GM18868 (cell line): ENCODE measurements around the gene WRAP73.

Source experiments
- ATAC-seq: cut with Tn5 transposase; IDR thresholded peaks from one replicate; pipeline ENCODE4 v1.9.1; 2021; ENCODE audit warnings: mild to moderate bottlenecking, moderate library complexity; ENCODE audit not compliant: unreplicated experiment

Gene WRAP73

DNA sequence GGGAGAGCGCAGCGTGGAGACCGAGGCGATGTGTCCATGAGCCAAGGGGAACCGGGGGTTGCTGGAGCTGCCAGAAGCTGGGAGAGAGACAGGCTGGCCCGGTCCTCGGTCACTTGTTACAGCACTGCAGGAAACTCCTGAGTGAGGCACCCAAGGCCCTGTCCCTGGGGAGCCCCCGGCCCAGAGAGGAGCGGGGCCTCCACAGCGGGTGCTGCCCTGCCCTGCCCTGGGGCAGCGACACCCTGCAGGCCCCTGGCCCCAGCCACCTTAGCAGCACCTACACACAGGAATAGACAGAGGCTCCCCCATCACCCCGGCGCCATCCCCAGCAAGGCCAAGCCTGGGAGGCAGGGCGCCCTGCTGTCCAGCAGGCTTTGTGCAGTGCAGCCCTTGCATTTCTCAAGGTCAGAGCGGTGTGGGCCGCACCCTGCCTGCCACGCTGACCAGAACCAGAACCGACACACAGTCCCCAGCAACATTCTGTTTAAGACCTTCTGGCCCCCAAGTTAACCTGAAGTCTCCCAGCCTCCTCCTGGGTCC is 32.0 kb downstream of the WRAP73 start:
- no peak for ATAC-seq

DNA sequence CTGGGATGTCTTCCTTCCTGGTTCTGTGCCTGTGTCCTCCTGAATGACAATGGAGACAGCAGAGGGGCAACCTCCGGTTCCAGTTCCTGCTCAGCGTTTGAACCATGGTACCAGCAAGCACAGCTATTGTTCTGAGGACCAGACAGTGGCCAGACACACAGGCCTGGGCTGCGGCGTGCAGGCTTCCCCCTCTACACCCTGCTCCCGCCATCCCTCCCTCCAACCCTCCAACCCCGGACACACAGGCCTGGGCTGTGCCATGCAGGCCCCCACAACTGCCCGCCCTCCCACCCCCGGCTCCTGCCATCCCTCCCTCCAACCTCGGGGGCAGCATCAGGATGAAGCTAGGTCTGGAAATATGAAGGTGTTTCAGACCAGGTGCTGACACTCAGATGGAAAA is 33.0 kb downstream of the WRAP73 start:
- ATAC-seq, result no peak

DNA sequence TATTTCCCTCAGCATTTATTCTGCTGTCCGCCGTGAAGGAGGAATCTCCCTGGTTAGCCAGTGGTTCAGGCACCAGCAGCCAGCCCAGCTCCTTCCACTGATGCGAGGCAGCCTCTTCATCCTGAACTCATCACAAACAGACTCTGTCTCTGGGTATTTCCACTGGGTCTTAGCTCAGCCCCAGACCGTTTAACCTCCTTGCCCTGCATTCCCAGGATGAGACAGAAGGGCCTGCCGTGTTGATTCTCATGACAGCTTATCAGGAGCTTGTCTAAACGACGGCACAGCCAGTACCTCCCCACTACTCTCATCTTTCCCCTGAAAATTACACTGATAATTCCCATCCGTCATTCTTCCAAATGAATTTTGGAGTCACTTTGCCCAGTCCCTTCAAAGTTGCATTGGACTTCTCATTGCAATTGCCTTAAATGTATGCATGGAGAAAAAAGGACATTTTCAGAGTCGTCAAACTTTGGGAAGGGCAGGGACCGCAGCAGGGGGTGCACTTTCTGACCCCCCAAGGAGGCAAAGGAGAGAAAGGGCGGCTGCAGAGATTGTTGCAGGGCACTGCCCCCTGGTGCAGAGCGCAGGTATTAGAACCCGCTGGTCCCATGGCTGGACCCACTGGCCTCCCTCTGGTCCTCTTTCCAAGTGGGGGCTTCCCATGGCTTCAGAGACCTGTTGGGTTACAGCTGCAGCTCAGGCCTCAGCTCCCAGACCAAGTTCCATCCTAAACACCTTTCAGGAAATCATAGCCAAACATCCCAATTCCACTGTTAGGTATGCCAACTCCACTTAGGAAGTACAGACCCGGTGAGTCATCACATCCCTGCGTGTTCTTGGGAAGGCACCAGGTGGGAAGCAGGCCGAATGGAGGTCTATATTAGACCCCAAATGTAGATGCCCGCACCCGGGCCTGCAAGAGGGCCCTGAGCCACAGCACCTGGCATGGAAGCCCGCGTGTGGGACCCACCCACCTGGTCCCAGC is 34.9 kb downstream of the WRAP73 start:
- ATAC-seq, result no peak

DNA sequence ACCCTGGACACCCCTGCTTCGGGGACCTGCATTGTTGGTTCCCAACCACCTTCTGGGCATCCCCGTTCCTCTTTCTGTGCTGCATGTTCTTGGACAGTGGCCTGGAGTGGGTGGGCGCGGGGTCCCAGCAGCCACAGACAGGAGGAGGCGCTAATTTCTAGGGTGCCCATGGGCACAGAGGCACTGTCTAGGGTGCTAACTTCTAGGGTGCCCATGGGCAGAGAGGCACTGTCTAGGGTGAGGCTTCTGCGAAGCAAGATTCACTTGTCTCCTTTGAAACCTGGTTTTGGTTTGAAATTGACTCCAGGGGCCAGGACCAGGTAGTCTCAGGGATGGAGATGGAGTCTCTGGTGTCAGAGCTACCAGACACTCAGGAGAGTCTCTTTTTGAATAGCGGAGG is 37.8 kb downstream of the WRAP73 start:
- ATAC-seq, result no peak

DNA sequence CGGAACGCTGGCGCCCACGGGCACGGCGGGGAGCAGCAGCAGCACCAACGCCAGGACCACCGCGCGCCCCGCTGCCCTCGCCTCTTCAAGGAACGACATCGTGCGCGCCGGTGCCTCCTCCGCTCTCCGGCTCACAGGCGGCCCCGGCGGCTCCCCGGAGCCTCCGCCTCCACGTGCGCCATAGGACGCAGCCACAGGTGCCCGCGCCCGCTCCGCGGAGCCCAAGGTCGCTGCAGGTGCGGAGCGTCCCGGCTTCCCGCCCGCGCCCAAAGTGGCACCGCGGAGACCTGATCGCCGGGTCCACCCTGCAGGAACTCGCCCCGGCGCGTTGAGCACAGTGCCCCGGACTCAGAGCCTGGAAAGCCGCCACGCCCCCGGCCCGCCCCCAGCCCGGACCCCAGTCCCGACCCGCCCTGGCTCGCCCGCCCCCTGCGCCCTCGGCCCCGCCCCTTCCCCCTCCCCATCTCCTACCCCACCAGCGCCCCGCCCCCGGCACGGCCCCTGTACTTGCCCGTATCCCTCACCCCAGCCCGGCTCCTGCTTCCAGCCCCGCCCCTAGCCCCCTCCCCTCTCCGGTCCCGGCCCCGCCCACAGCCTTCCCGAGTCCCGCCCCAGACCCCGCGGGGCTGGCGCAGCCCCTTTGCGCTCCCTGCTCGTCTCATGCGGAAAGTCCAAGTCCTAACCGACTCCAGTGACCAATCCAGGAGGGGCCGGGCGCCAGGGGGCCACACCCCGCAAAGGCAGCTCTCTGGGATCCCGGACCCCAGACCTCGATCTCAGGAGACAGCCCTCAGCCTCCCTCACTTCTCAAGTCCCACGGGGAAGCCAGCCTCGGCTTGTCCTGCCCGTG is 38.5 kb downstream of the WRAP73 start, which contains the start of gene MEGF6:
MEGF6 (minus strand) TSS at position 339 of the 850 bp plus-strand sequence; CDS start at position 99, 240 bp downstream.
- ATAC-seq, result no peak

DNA sequence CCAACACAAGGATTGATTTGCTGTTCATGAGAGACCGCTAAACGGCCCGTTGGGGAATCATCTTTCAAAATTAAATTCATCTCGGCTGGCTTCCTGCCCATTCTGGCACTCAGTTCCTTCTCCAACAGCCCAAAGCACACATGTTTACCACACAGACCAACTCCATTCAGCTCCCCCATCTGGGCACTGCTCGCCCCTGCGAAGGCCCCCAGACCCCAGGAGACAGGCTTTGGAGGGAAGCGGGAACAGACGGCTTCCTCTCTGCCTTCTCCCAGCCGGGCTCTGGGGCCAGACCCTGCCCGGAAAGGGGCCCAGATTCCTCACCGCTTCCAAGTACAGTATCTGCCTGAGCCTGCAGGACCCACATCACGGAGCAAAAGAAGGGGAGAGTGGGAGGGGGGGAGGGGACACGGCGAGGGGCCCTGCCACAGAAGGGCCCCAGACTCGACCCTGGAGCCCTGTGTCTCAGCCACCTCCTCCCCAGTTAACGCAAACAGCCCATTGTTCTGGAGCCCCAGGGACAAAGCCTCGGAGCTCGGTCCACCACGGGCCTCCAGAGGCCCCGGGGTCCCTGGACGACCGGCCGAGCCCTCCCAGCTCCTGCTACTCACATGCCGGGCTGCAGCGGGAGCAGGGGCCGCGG is 39.3 kb downstream of the WRAP73 start:
- ATAC-seq, result no peak

DNA sequence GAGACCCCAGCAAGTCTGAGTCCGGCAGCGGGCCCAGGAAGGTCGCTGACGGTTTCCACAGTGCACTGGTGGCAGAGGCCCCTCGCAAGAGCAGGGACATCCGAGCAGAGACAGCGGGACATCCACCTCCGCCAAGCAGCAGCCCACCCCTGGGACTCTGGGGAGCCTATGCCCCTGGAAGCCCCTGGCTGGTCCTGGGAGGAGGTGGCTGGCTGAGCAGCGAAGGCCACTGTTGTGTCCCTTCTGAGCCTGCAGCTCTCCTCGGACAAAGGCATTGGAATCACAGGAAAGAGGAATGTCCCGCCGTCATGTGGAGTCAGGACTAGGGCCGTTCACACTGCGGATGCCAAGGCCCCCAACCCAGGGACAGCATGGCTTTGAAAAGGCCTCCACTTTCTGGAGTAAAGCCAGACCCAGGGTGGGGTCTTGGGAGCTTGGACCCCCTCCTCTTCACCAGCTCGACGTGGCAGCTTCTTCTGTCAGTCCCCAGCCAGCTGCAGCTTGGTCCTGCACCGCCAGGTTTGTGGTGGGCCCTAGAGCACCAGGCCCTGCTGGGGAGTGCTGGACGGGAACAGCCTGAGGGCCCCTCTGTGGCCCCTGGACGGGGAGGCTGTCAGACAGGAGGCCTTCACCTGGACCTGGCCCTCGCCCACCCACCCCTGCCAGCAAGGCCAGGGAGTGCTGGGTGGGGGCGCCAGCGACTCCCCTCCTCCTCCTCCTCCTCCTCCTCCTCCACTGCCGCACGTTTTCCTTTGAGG is 40.0 kb downstream of the WRAP73 start:
- ATAC-seq, result no peak

DNA sequence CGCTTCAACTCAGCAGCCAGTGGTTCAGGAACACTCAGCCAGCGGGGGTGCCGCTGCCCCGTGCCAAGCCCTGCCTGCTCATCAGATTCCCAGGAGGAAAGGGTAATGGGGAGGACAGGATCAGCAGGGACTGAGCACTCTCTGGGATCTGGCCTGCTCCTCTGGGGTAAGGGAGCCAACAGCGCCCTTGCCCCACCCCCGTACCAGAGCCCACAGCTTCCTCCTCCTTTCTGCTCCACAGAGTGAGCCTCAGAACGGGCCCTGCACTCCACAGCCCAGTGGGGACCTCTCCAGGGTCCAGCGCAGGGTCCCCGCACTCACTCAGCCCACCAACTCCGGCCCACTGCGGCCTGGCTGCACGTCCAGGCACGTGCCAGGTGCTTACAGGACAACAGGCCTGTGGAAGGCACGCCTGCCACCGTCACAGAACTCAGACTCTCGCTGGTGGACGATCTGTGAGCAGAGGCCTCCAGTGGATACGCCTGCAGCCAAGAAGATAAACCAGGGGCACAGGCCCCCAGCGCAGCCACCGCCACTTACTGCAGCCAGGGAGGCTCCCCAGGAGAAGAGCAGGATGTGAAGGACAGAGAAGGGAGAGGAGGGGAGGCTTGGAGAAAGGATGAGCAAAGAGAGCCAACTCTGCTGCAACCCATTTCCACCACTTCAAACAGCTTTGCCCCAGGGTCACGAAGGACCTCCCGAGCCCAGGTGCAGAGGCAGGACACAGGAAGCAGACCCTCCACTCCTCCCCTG is 40.7 kb downstream of the WRAP73 start:
- ATAC-seq, result no peak

DNA sequence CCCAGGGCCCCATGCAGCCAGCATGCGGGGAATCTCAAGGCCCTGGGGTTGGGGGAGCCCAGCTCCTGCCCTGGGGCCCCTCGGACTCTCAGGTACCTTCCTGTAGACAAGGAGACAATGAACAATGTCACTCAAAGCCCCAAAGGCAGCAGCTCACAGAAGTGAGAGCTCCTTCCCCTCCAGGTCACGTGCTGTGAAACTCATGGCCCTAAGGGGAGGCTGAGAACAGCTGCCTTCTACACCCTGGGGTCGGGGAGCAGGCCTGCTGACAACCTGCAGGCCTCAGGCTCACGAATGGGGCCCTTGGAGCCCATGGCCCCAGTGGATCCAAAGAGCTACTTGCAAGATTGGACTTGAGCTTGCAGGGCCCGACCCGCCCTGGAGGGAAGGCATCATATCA is 41.7 kb downstream of the WRAP73 start:
- no peak for ATAC-seq

DNA sequence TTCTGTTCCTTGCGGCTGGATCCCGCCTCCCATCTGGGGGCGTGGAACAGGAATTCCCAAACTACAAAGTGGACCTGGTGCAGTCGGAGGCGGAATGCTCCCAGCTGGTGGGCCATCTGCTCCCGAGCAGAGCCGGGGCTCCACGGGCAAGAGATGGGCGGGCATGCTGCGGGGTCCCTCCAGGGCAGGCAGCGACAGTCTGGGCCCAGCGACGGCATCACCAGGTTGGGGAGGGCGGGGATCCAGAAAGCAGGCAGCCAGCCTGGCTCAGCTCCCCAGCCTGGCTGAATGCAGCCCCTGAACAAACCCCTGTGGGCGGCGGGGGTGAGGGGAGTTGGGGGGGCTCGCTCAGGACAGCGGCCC is 42.2 kb downstream of the WRAP73 start:
- no peak for ATAC-seq

DNA sequence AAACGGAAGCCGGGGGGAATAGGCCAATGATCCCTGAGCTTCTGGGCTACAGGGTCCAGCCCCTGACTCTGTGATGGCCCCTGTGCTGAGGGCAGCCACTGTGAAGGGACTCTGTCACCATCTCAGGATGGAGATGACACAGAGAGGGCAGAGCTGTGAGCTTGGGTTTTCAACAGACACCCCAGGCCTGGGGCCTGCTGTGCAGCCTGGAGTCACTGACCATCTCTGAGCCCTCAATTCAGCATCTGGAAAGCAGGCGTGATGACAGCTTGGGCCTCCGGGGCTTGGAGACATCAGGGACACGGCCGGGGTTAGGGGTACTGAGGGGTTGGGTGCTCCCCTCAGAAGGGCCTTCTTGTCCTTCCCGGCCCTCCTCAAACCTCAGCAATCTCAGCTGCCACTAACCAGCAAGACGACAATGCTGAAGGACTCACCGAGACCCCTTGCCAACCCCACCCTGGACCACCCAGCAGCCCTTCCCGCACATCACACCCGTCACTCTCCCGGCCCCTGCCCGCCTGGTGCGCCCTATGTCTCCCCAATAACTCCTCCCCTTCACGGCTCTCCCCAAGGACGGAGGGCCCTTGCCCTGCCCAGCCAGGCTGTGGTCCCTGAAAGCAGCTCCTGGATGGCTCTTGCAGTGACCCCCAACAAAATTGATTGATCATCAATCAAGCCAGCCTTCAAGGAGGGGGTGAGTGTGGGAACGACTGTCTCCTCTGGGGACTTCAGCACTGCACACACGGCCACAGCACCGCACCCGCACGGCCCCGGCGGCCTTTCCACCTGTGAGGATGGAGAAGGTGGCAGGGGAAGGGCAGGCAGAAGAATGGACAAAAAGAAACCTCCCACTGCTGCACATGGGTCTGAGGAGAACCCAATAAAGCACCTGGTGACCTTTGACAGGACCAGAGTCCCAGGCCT is 42.9 kb downstream of the WRAP73 start:
- ATAC-seq, result no peak

DNA sequence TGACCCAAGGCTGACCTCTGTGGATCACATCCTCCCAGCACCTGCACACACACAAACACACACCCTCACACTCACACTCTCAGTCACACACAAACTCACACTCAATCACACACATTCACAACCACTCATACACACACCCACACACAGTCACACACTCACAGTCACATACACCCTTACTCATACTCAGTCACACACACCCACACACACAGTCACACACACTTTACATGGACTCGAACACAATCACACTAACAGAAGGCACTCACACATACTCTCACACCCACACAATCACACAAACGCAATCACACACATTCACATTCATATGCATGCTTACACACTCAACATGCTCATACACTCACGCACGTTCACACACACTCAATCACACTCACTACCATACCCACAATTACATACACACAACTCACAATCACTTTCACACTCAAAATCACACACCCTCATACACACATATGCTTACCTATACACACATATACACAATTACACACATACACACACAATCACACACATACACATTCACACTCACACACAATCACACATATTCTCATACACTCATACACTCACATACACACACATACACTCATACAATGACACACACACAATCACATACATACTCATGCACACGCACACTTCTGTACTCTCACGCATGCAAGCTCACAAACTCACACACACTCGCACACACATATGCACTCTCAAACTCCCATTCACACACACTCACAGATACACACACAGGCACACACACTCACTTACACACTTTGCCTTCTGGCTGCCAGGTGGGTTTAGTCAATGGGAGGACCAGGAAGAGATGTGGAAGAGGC is 44.7 kb downstream of the WRAP73 start:
- ATAC-seq, result no peak

DNA sequence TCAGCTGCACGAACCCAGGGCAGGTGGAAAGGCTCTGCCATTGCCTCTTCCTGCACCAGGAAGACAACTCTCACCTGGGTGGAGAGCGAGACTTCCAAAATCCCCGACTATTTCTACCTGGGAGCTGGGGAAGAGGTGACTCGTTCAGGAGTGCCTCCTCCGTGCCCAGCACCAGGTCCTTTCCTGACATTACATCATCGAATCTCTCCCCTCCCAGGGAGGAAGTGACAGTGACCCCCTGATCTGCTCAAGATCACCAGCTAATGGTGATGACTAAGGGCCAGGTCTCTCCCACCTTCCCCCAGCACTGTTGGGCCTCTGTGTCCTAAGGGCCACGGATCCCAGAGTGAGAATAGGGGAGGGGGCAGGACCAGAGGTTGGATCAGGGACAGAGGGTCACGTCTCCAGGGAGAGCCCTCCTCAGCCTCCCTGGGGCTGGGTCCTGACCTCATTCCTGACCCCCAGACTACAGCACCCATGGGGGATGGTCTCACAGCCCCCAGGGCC is 45.4 kb downstream of the WRAP73 start:
- ATAC-seq, result no peak

DNA sequence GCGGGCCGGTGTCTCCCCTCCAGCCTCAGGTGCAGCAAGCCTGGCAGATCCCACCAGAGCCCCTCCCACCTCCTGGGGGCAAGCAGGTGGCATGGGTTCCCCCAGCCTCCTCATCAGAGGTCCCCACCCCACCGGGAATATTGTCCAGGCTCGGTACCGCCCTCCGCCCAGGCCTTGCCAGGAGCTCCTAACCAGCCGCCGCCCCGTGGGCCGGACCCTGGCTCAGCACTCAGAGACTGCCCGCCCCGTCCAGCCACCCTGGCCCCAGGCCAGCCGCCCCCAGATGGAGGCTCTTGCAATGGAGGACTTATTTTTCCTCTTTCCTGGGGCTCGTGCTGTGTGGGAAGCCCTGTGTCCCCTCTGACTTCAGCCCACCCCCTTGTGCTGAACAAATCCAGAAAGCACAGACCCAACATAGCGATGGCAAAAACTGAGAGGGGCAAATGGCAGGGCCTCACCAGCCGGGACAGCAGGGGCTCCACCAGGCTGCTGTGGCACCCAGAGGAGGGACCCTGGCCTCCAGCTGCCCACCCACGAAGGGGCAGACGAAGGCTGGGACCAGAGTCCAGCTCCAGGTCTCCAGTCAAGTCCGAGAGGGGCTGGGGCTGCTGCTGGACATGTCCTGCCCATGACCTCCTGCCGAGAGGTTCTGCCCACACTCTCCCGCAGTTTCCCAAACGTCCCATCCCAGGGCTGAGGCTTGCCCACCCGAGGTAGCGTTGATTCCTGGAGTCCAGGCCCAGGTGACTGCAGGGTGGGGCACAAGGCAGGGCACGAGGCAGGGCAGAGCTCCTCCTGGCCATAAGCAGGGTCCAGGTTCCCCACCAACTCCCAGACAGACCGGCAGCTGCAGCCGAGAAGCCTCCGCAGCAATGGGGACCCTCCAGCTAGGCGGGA is 46.1 kb downstream of the WRAP73 start:
- no peak for ATAC-seq

DNA sequence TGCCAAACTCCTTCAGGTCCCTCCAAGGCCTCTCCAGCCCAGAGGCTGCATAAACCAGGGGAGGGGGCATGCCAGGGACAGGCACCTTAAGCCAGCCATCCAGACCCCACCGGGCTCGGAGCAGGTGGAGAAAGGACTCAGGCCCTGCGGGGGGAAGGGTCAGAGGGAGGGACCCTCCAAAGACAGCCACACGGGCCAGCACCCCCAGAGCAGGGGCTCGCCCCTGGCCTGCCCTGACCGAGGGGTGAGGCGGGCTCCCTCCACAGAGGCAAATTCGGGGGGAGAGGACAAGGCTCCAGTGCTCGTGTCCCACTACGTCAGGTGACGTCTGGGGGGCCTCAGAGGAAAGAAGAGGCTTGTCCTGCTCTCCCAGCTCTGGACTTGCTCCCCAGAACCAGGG is 46.7 kb downstream of the WRAP73 start:
- no peak for ATAC-seq

DNA sequence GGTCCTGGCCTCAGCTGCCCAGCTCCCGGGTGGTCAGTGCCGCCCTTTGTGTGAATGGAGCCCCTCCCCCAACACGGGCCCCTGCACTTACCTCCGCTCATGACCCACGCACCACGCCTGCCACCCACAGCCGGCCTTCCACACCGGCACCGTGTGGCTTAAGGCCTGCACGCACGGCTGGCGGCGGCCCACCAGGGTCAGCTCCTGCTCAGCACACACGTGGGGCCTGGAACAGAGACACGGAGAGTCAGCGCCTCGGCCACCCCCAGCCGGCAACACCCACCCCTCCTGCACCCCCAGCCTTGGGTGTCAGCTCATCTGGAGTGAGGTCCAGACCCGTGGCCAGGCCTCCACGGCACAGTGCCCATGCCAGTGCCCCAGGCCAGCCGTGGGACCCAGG is 47.5 kb downstream of the WRAP73 start:
- ATAC-seq, result no peak
